Spleen (tissue), 11 donors: ENCODE results near the gene ZBP1. TPM values are rescaled to one million over a fixed set of nuclear protein-coding genes. Genes with fewer than 3 reads are reported as not detected.

Source experiments
- DNase-seq: peaks from one replicate; pipeline ENCODE4 v3.0.0-alpha.2; 2020
- H3K27ac ChIP-seq, 8 donors: fragments of 200-600 bp; sonication (generic) in 7 of 8; 1 replicate in 4 of 8; 2 replicates in 4 of 8; pipeline versions ENCODE4 v1.5.0 to v1.8.0; 2016 to 2021; ENCODE audit warnings: inconsistent platforms in 4 of 8, mild to moderate bottlenecking in 4 of 8, moderate library complexity in 1 of 8
- H3K27me3 ChIP-seq, 7 donors: fragments of 200-600 bp; sonication (generic) in 6 of 7; replicated peaks in 1 of 7; 1 replicate in 4 of 7; 2 replicates in 3 of 7; pipeline versions ENCODE4 v1.5.0 to v1.8.0; 2016 to 2021; ENCODE audit warnings: inconsistent platforms in 3 of 7, mild to moderate bottlenecking in 1 of 7
- H3K36me3 ChIP-seq, 6 donors: fragments of 200-600 bp; sonication (generic) in 5 of 6; 1 replicate in 4 of 6; 2 replicates in 2 of 6; pipeline versions ENCODE4 v1.5.0 to v1.8.0; 2016 to 2021; ENCODE audit warnings: inconsistent platforms in 2 of 6
- H3K4me1 ChIP-seq, 6 donors: fragments of 200-600 bp; sonication (generic) in 5 of 6; 1 replicate in 3 of 6; 2 replicates in 3 of 6; pipeline versions ENCODE4 v1.5.0 to v1.8.0; 2016 to 2021; ENCODE audit warnings: inconsistent platforms in 3 of 6
- H3K4me3 ChIP-seq, 8 donors: fragments of 200-600 bp; sonication (generic) in 7 of 8; 1 replicate in 4 of 8; 2 replicates in 4 of 8; pipeline versions ENCODE4 v1.5.0 to v1.8.0; 2016 to 2021; ENCODE audit warnings: inconsistent platforms in 4 of 8, mild to moderate bottlenecking in 4 of 8, moderate library complexity in 2 of 8
- H3K9me3 ChIP-seq, 8 donors: fragments of 200-600 bp; sonication (generic) in 7 of 8; 1 replicate in 4 of 8; 2 replicates in 4 of 8; pipeline versions ENCODE4 v1.5.0 to v1.8.0; 2016 to 2021; ENCODE audit warnings: inconsistent platforms in 4 of 8
- CTCF ChIP-seq, 11 experiments: fragments of 200-600 bp in 7 of 11; fragments of 450-650 bp in 4 of 11; sonication (generic) in 4 of 11; IDR thresholded peaks in 8 of 11; conservative IDR thresholded peaks in 3 of 11; 1 replicate in 7 of 11; 2 replicates in 4 of 11; pipeline versions ENCODE4 v1.4.0 to v1.8.0; 2016 to 2021; ENCODE audit warnings: antibody characterized with exemption in 11 of 11, inconsistent platforms in 4 of 11, mild to moderate bottlenecking in 1 of 11
- POLR2A ChIP-seq, 3 donors: fragments of 450-650 bp; IDR thresholded peaks; one replicate each; pipeline ENCODE4 v1.5.1; 2017; ENCODE audit warnings: antibody characterized with exemption in 3 of 3, mild to moderate bottlenecking in 1 of 3
- POLR2AphosphoS5 ChIP-seq, 3 donors: sonication (generic); formaldehyde crosslinking; IDR thresholded peaks; one replicate each; pipeline ENCODE4 v1.5.1; 2017; ENCODE audit warnings: antibody characterized with exemption in 3 of 3
- WGBS, 5 donors: extraction: QIAGEN DNeasy Blood & Tissue Kit in 3 of 5; methylation state at CpG; one replicate each; pipeline versions ENCODE4 v1.1.5 to v1.1.7; 2013 to 2018; 5-methylcytosine and 5-hydroxymethylcytosine counted together
- intact Hi-C: fragments of 100-400 bp; cut with DNase I; formaldehyde crosslinking; loops from one replicate; pipeline ENCODE4 v1.15.0; 2023; ENCODE audit warnings: low total_unique reads
- polyA plus RNA-seq, 3 donors: library from polyadenylated mRNA; stranded (reverse); fragments of 200-250 nt; gene quantifications; one replicate each; pipeline ENCODE4 v1.2.1, GENCODE V29; 2013
- total RNA-seq, 7 donors: library from RNA; depleted of rRNA in 3 of 7; stranded (reverse); fragments of >200 nt in 3 of 7; fragmentation: NEBNext Ultra II Directional in 4 of 7; extraction: Animal tissue kit (Norgen Biotek cat#: 25700) in 4 of 7; gene quantifications; one replicate each; pipeline versions ENCODE4 v1.1.0 to v1.2.1, GENCODE V29; 2016 to 2021
- donor health status: healthy with polysubstance abuse.
- donor health status: DM: no; HTN: no; CAD: no; lungs with moderate emphysema.
- donor health status: DM: no; HTN: no; CAD: no.
- donor health status: Bipolar disorder and iron deficiency.
- donor health status: healthy.
- donor health status: DM: no; HTN: no; CAD: no.
- donor health status: DM: yes; HTN: yes; CAD: no.

The ZBP1 gene
- total and polyA plus RNA-seq, 10 donors = 8.6 to 28.4 (median 16.6) TPM

DNA sequence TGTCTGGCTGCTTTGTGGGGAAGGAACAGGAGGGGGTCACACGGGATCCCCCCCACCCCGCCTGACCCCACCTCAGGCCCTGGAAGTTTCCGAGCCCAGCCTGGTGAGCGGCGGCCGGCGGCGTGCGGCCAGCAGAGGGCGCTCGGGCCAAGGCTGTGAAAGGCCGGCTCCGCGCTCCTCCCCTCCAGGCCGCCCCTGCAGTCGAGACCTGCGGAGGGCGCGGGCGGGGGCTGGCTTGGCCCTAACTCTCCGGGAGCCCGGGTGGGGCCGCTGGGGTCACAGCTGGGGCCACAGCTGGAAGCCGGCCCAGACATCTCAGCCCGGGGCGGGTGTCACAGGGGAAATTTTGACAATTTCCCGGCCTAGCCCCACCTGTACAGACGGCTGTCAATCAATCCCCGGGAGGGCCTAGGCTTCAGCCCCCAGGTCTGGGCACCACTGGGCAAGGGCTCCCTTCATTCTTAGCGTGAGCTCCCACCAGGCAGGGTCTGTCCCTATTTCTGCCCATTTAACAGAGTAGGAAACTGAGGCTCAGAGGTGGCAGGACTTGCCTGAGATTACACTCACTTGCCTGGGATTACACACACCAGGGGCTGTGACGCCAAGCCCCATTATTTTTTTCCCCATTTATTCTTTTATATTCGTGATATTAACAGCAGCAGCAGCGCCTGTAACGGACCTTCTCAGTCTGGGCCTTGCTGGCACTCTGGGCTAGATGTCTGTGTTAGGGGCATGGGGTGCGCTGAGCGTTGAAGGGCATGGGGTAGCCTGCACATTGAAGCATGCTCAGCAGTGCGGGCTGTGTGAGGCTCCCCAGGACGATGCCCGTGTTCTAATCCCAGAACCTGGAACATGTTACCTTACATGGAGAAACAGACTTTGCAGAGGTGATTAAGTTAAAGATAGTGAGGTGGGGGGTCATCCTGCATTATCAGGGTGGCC lies 23.0 kb downstream of the ZBP1 start:
- Histone ChIP-seq H3K9me3 (no peaks in the 10 kb centered on the region), H3K4me1 (peaks cover 0 to 44% (median 20%) of the 10 kb centered on the region in 6 donors), H3K27ac (no peak overlapping the region), H3K36me3 (no peaks in the 10 kb centered on the region), H3K4me3 (peak overlapping the region in 3 of 8 donors; percentile 7 to 55 (median 18)), H3K27me3 (peaks cover 0 to 11% (median 0%) of the 10 kb centered on the region in 7 donors)
- DNase-seq = peak; percentile 94
- TF ChIP-seq POLR2A (IDR thresholded peaks at IDR 0.05) (no peak), CTCF (IDR thresholded peaks at IDR 0.05 in 8 of 11, conservative IDR thresholded peaks at IDR 0.05 in 3 of 11) (peak; percentile 73 to 98 (median 95)), POLR2AphosphoS5 (IDR thresholded peaks at IDR 0.05) (peak in 2 of 3 donors; percentile 29 to 52)
- intact Hi-C loops = loop anchor here (2.0 to 10.0 kb wide), 2 partner anchors 578 to 614 kb away; no protein-coding TSS in a partner anchor
- 21 to 39% (median 23%) methylated on average over 22 to 39 of the region's 39 CpGs for WGBS, 5 donors

GRCh38 chr20:57596358-57596757 lies 23.9 kb downstream of the ZBP1 start:
- DNase-seq = no peak
- Histone ChIP-seq H3K4me3 (no peak overlapping the region), H3K4me1 (peaks cover 0 to 44% (median 20%) of the 10 kb centered on the region in 6 donors), H3K36me3 (no peaks in the 10 kb centered on the region), H3K9me3 (no peaks in the 10 kb centered on the region), H3K27ac (no peak overlapping the region), H3K27me3 (peaks cover 0 to 11% (median 0%) of the 10 kb centered on the region in 7 donors)
- WGBS, 5 donors = 63 to 74% (median 72%) methylated on average over 11 of the region's 11 CpGs
- intact Hi-C loops = loop anchor here (2.0 to 10.0 kb wide), 2 partner anchors 578 to 614 kb away; no protein-coding TSS in a partner anchor
- no peak for TF ChIP-seq POLR2A (IDR thresholded peaks at IDR 0.05)
- no peak for TF ChIP-seq POLR2AphosphoS5 (IDR thresholded peaks at IDR 0.05)
- TF ChIP-seq CTCF (IDR thresholded peaks at IDR 0.05 in 8 of 11, conservative IDR thresholded peaks at IDR 0.05 in 3 of 11) = no peak

GRCh38 chr20:57595041-57596030 lies 24.9 kb downstream of the ZBP1 start:
- TF ChIP-seq CTCF (IDR thresholded peaks at IDR 0.05 in 8 of 11, conservative IDR thresholded peaks at IDR 0.05 in 3 of 11) = no peak
- no peak for TF ChIP-seq POLR2AphosphoS5 (IDR thresholded peaks at IDR 0.05)
- Histone ChIP-seq H3K4me3 (no peak overlapping the region), H3K27ac (no peak overlapping the region), H3K9me3 (no peaks in the 10 kb centered on the region), H3K36me3 (no peaks in the 10 kb centered on the region), H3K27me3 (peaks cover 0 to 11% (median 0%) of the 10 kb centered on the region in 7 donors), H3K4me1 (peaks cover 0 to 40% (median 20%) of the 10 kb centered on the region in 6 donors)
- 84 to 93% (median 88%) methylated on average over 11 to 25 of the region's 25 CpGs for WGBS, 5 donors
- peak; percentile 74 for DNase-seq
- intact Hi-C loops = loop anchor here (2.0 to 10.0 kb wide), 2 partner anchors 579 to 615 kb away; no protein-coding TSS in a partner anchor
